Cardiac fibroblast (primary cell): ENCODE results near the gene FUT7.

Experiments
- DNase-seq, 2 donors: peaks; one replicate each; pipeline versions ENCODE4 v3.0.0 to v3.0.0-alpha.2; 2010; ENCODE audit warnings: low read depth in 2 of 2
- H3K4me3 ChIP-seq, 2 donors: replicated peaks in 1 of 2; 1 replicate in 1 of 2; 2 replicates in 1 of 2; pipeline ENCODE4 v1.5.1; 2011; ENCODE audit warnings: low read depth in 2 of 2, low read length in 2 of 2, mild to moderate bottlenecking in 2 of 2, moderate library complexity in 1 of 2
- CTCF ChIP-seq: IDR thresholded peaks from one replicate; pipeline ENCODE4 v1.5.1; 2011; ENCODE audit warnings: low read depth, mild to moderate bottlenecking, low read length, inconsistent platforms

FUT7 gene

GRCh38 chr9:137053944-137054931, 22.4 kb upstream of the FUT7 start, which contains the start of gene ENTPD2:
ENTPD2 (minus strand) TSS chr9:137054061; CDS start chr9:137053997, 64 bp downstream.
- TF ChIP-seq CTCF: no peak
- no peak within 1 kb of the TSS for H3K4me3 ChIP-seq
- DNase-seq: no peak

GRCh38 chr9:137052998-137053943, 21.4 kb upstream of the FUT7 start:
- no peak overlapping the region for H3K4me3 ChIP-seq
- DNase-seq: no peak

GRCh38 chr9:137052293-137052692, 20.4 kb upstream of the FUT7 start:
- no peak overlapping the region for H3K4me3 ChIP-seq
- no peak for TF ChIP-seq CTCF
- no peak for DNase-seq

More at GRCh38 chr9:137052998-137053943, 21.4 kb upstream of the FUT7 start:
- TF ChIP-seq CTCF: no peak

GRCh38 chr9:137051145-137051724, 19.3 kb upstream of the FUT7 start:
- H3K4me3 ChIP-seq: no peak overlapping the region
- DNase-seq: no peak

GRCh38 chr9:137050570-137050969, 18.7 kb upstream of the FUT7 start:
- DNase-seq: no peak
- no peak for TF ChIP-seq CTCF
- H3K4me3 ChIP-seq: no peak overlapping the region

More at GRCh38 chr9:137051145-137051724, 19.3 kb upstream of the FUT7 start:
- no peak for TF ChIP-seq CTCF
